GM19023 (cell line): ENCODE measurements around the gene ATP8A2.
"Not testable (repeated sequence)": the region's sequence is repeated elsewhere in the genome, so short reads cannot be mapped to it uniquely, and the experiment has no call there.

Experiments used
- ATAC-seq: cut with Tn5 transposase; IDR thresholded peaks from one replicate; pipeline ENCODE4 v1.9.1; 2021; ENCODE audit warnings: mild to moderate bottlenecking, moderate library complexity; ENCODE audit not compliant: unreplicated experiment

The ATP8A2 gene

GRCh38 chr13:25790137-25790536 is 418.4 kb downstream of the ATP8A2 start:
- not testable (repeated sequence) for ATAC-seq

GRCh38 chr13:25795277-25795676 is 423.5 kb downstream of the ATP8A2 start:
- no peak for ATAC-seq

GRCh38 chr13:25796474-25796873 is 424.7 kb downstream of the ATP8A2 start:
- ATAC-seq, result no peak

GRCh38 chr13:25798998-25799397 is 427.2 kb downstream of the ATP8A2 start:
- no peak for ATAC-seq

- no peak for ATAC-seq
Observed at GRCh38 chr13:25800523-25800922, 428.7 kb downstream of the ATP8A2 start.

- no peak for ATAC-seq
Observed at GRCh38 chr13:25802579-25802978, 430.8 kb downstream of the ATP8A2 start.

GRCh38 chr13:25803641-25804040 is 431.9 kb downstream of the ATP8A2 start:
- no peak for ATAC-seq

- ATAC-seq, result no peak
Observed at GRCh38 chr13:25806264-25806974, 434.6 kb downstream of the ATP8A2 start.

- no peak for ATAC-seq
Observed at GRCh38 chr13:25807562-25807961, 435.8 kb downstream of the ATP8A2 start.

- ATAC-seq, result no peak
Observed at GRCh38 chr13:25811506-25811905, 439.7 kb downstream of the ATP8A2 start.

- no peak for ATAC-seq
Observed at GRCh38 chr13:25816239-25816638, 444.5 kb downstream of the ATP8A2 start.

- ATAC-seq, result no peak
Observed at GRCh38 chr13:25819856-25820530, 448.2 kb downstream of the ATP8A2 start.

- no peak for ATAC-seq
Observed at GRCh38 chr13:25821776-25822175, 450.0 kb downstream of the ATP8A2 start.

GRCh38 chr13:25827221-25827620 is 455.4 kb downstream of the ATP8A2 start:
- ATAC-seq, result not testable (repeated sequence)

GRCh38 chr13:25827831-25828465 is 456.2 kb downstream of the ATP8A2 start:
- ATAC-seq, result no peak

- ATAC-seq, result no peak
Observed at GRCh38 chr13:25833761-25834160, 462.0 kb downstream of the ATP8A2 start.

GRCh38 chr13:25836574-25837336 is 465.0 kb downstream of the ATP8A2 start:
- ATAC-seq, result no peak

- no peak for ATAC-seq
Observed at GRCh38 chr13:25839371-25839770, 467.6 kb downstream of the ATP8A2 start.

GRCh38 chr13:25840261-25840660 is 468.5 kb downstream of the ATP8A2 start:
- ATAC-seq, result no peak

- ATAC-seq, result no peak
Observed at GRCh38 chr13:25840931-25841330, 469.2 kb downstream of the ATP8A2 start.

GRCh38 chr13:25843692-25844091 is 471.9 kb downstream of the ATP8A2 start:
- ATAC-seq, result no peak
